Neuronal stem cell (in vitro differentiated cells): ENCODE data around the gene TANK.

ENCODE experiments used
- DNase-seq: peaks from one replicate; pipeline ENCODE4 v3.0.0-alpha.2; 2013; ENCODE audit warnings: low spot score
- H2AFZ ChIP-seq: one replicate; pipeline ENCODE4 v1.6.1; 2013; ENCODE audit warnings: mild to moderate bottlenecking, low read length, inconsistent platforms
- H2AK5ac ChIP-seq: 2 replicates; pipeline ENCODE4 v1.6.1; 2013; ENCODE audit warnings: low read depth, mild to moderate bottlenecking, inconsistent platforms, low read length, moderate library complexity, mixed read lengths
- H2BK120ac ChIP-seq: 2 replicates; pipeline ENCODE4 v1.6.1; 2013; ENCODE audit warnings: low read depth, mild to moderate bottlenecking, inconsistent platforms, low read length, moderate library complexity, mixed read lengths
- H2BK12ac ChIP-seq: one replicate; pipeline ENCODE4 v1.6.1; 2013; ENCODE audit warnings: low read length, inconsistent platforms
- H2BK15ac ChIP-seq: 2 replicates; pipeline ENCODE4 v1.6.1; 2013; ENCODE audit warnings: mild to moderate bottlenecking, low read length, inconsistent platforms, mixed read lengths
- H2BK5ac ChIP-seq: one replicate; pipeline ENCODE4 v1.6.1; 2013; ENCODE audit warnings: inconsistent platforms, mild to moderate bottlenecking, low read length, moderate library complexity
- H3K14ac ChIP-seq: one replicate; pipeline ENCODE4 v1.6.1; 2013; ENCODE audit warnings: low read length, inconsistent platforms
- H3K18ac ChIP-seq: 2 replicates; pipeline ENCODE4 v1.6.1; 2013; ENCODE audit warnings: low read length, inconsistent platforms
- H3K23ac ChIP-seq: 2 replicates; pipeline ENCODE4 v1.6.1; 2013; ENCODE audit warnings: low read depth, mild to moderate bottlenecking, mixed read lengths, low read length, inconsistent platforms; ENCODE audit not compliant: poor library complexity
- H3K27ac ChIP-seq: replicated peaks from 3 replicates; pipeline ENCODE4 v1.5.1; 2013; ENCODE audit warnings: low read length, inconsistent platforms
- H3K27me3 ChIP-seq, 3 experiments: 2 replicates each; pipeline ENCODE4 v1.6.1; 2013; ENCODE audit warnings: low read length in 3 of 3, mild to moderate bottlenecking in 2 of 3, inconsistent platforms in 1 of 3, low read depth in 1 of 3, mixed read lengths in 1 of 3, moderate library complexity in 1 of 3; ENCODE audit not compliant: control insufficient read depth in 3 of 3, insufficient read depth in 3 of 3
- H3K36me3 ChIP-seq, 2 donors: replicated peaks in 1 of 2; 2 replicates each; pipeline ENCODE4 v1.6.1; 2013; ENCODE audit warnings: low read length in 2 of 2; ENCODE audit not compliant: control insufficient read depth in 2 of 2, insufficient read depth in 2 of 2
- H3K4ac ChIP-seq: 2 replicates; pipeline ENCODE4 v1.6.1; 2013; ENCODE audit warnings: inconsistent platforms, mild to moderate bottlenecking, low read length, moderate library complexity
- H3K4me1 ChIP-seq, 2 donors: 1 replicate in 1 of 2; 2 replicates in 1 of 2; pipeline ENCODE4 v1.6.1; 2013; ENCODE audit warnings: low read length in 2 of 2, low read depth in 1 of 2; ENCODE audit not compliant: control insufficient read depth in 2 of 2, insufficient read depth in 1 of 2
- H3K4me2 ChIP-seq: one replicate; pipeline ENCODE4 v1.6.1; 2013; ENCODE audit warnings: mild to moderate bottlenecking, low read length, inconsistent platforms; ENCODE audit not compliant: insufficient read depth, poor library complexity, severe bottlenecking
- H3K4me3 ChIP-seq, 2 donors: 2 replicates each; pipeline ENCODE4 v1.5.1; 2013; ENCODE audit warnings: low read length in 2 of 2, mild to moderate bottlenecking in 2 of 2, inconsistent platforms in 1 of 2, moderate library complexity in 1 of 2
- H3K79me1 ChIP-seq: one replicate; pipeline ENCODE4 v1.6.1; 2013; ENCODE audit warnings: low read depth, mild to moderate bottlenecking, inconsistent platforms, low read length, moderate library complexity
- H3K9ac ChIP-seq: one replicate; pipeline ENCODE4 v1.6.1; 2013; ENCODE audit warnings: mild to moderate bottlenecking, low read depth, low read length, inconsistent platforms; ENCODE audit not compliant: poor library complexity
- H3K9me3 ChIP-seq, 2 donors: replicated peaks in 1 of 2; 2 replicates each; pipeline versions ENCODE3 to v1.6.1; 2013; ENCODE audit warnings: low read length in 2 of 2, mild to moderate bottlenecking in 2 of 2, inconsistent platforms in 1 of 2, low read depth in 1 of 2, mixed read lengths in 1 of 2, moderate library complexity in 1 of 2; ENCODE audit not compliant: control insufficient read depth in 2 of 2, insufficient read depth in 1 of 2
- H4K8ac ChIP-seq: one replicate; pipeline ENCODE4 v1.6.1; 2013; ENCODE audit warnings: low read depth, mild to moderate bottlenecking, inconsistent platforms, low read length, moderate library complexity
- H4K91ac ChIP-seq: one replicate; pipeline ENCODE4 v1.6.1; 2013; ENCODE audit warnings: low read length, low read depth, mild to moderate bottlenecking, inconsistent platforms; ENCODE audit not compliant: poor library complexity
- WGBS, 2 donors: extraction: QIAGEN DNeasy Blood & Tissue Kit; methylation state at CpG; one replicate each; pipeline ENCODE4 v1.1.7; 2013; ENCODE audit warnings: missing lambda C conversion rate in 2 of 2, mixed read lengths in 1 of 2; ENCODE audit not compliant: insufficient read length in 2 of 2, insufficient replicate concordance in 1 of 2; ENCODE audit errors: extremely low coverage in 2 of 2; 5-methylcytosine and 5-hydroxymethylcytosine counted together

The TANK gene

DNA sequence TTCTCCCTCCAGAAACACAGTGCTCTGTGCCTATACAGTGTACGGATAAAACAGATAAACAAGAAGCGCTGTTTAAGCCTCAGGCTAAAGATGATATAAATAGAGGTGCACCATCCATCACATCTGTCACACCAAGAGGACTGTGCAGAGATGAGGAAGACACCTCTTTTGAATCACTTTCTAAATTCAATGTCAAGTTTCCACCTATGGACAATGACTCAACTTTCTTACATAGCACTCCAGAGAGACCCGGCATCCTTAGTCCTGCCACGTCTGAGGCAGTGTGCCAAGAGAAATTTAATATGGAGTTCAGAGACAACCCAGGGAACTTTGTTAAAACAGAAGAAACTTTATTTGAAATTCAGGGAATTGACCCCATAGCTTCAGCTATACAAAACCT lies 70.7 kb downstream of the TANK start:
- DNase-seq, result no peak
- Histone ChIP-seq H3K4ac (no peak overlapping the region), H2BK12ac (no peak overlapping the region), H3K4me2 (no peak overlapping the region), H3K4me3 (no peak overlapping the region), H3K79me1 (no peaks in the 10 kb centered on the region), H2BK15ac (no peak overlapping the region), H4K8ac (no peak overlapping the region), H3K4me1 (no peaks in the 10 kb centered on the region), H3K14ac (no peak overlapping the region), H3K27ac (no peak overlapping the region), H2BK5ac (no peak overlapping the region), H3K9ac (peak overlapping the region; percentile 21), H2BK120ac (no peak overlapping the region), H2AK5ac (no peak overlapping the region), H3K36me3 (peaks cover 1 to 58% of the 10 kb centered on the region in 2 donors), H3K23ac (no peak overlapping the region), H3K9me3 (no peaks in the 10 kb centered on the region), H2AFZ (no peak overlapping the region), H4K91ac (no peak overlapping the region), H3K18ac (no peak overlapping the region), H3K27me3 (no peaks in the 10 kb centered on the region)
- no CpG with 5 or more reads among the region's 4 CpGs for WGBS, 2 donors

DNA sequence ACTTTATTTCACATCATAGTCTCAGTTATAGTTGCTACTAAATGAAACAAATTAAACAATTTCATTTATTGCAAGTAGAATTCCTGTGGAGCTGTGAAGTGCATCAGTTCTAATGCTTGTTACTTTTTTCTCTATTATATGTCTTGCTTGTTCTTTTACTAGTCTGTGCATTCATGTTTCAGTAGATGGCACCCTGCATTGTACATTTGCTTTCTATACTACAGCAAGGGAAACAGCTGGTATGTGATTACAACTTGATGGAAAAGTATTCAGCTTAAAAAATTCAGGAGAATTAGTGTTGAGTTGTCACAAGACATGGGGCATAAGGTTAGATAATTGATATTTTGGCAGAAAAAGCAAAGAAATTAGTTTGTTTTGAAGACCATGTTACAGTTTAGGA lies 72.3 kb downstream of the TANK start:
- H4K91ac ChIP-seq, result no peak overlapping the region
- no peaks in the 10 kb centered on the region for H3K9me3 ChIP-seq
- H3K27me3 ChIP-seq, result no peaks in the 10 kb centered on the region
- H2BK12ac ChIP-seq, result no peak overlapping the region
- H3K4me1 ChIP-seq, result peaks cover 0 to 7% of the 10 kb centered on the region in 2 donors
- no peak overlapping the region for H3K4me2 ChIP-seq
- H3K18ac ChIP-seq, result no peak overlapping the region
- no peak overlapping the region for H3K14ac ChIP-seq
- no peak overlapping the region for H2BK120ac ChIP-seq
- H4K8ac ChIP-seq, result no peak overlapping the region
- H2AFZ ChIP-seq, result no peak overlapping the region
- H2BK15ac ChIP-seq, result no peak overlapping the region
- H2BK5ac ChIP-seq, result no peak overlapping the region
- no peak for DNase-seq
- no peak overlapping the region for H3K4ac ChIP-seq
- no peaks in the 10 kb centered on the region for H3K79me1 ChIP-seq
- no peak overlapping the region for H3K9ac ChIP-seq
- no peak overlapping the region for H2AK5ac ChIP-seq
- H3K36me3 ChIP-seq, result peaks cover 1 to 52% of the 10 kb centered on the region in 2 donors
- H3K4me3 ChIP-seq, result no peak overlapping the region
- no peak overlapping the region for H3K27ac ChIP-seq
- H3K23ac ChIP-seq, result no peak overlapping the region

DNA sequence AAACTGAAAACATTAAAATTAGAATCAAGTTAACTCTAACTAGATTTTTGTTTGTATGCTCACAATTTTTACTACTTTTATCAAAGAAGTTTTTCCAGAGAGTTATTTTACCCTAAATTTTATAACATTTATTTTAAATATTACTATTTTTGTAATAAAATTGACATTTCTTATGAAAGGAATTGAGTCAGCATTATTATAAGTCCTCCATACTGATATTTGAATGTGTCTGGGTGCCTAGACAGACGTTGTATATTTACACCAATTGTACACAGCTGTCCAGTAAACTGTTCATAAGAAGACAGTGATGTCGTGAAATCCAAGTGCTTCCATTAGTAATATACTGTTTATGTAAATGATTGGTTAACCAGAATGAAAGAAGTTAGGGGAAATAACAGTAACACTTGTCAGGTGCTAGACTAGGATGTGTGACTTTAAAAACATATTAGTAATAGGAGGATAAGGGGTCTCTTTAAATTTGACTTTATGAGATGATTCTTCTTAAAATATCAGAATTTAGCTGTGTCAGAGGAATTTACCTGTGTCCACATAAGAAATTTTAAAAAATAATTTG lies 73.7 kb downstream of the TANK start:
- Histone ChIP-seq H2BK15ac (no peak overlapping the region), H3K4me1 (peaks cover 0 to 7% of the 10 kb centered on the region in 2 donors), H3K14ac (no peak overlapping the region), H2BK5ac (no peak overlapping the region), H2AFZ (no peak overlapping the region), H3K4ac (no peak overlapping the region), H3K36me3 (peaks cover 1 to 40% of the 10 kb centered on the region in 2 donors), H3K9me3 (no peaks in the 10 kb centered on the region), H2BK12ac (no peak overlapping the region), H4K91ac (no peak overlapping the region), H3K9ac (no peak overlapping the region), H3K4me2 (no peak overlapping the region), H3K27ac (no peak overlapping the region), H2BK120ac (no peak overlapping the region), H3K79me1 (no peaks in the 10 kb centered on the region), H3K4me3 (no peak overlapping the region), H2AK5ac (no peak overlapping the region), H3K18ac (no peak overlapping the region), H3K27me3 (no peaks in the 10 kb centered on the region), H4K8ac (no peak overlapping the region), H3K23ac (no peak overlapping the region)
- no peak for DNase-seq
- WGBS, 2 donors, result no CpG with 5 or more reads among the region's 2 CpGs

DNA sequence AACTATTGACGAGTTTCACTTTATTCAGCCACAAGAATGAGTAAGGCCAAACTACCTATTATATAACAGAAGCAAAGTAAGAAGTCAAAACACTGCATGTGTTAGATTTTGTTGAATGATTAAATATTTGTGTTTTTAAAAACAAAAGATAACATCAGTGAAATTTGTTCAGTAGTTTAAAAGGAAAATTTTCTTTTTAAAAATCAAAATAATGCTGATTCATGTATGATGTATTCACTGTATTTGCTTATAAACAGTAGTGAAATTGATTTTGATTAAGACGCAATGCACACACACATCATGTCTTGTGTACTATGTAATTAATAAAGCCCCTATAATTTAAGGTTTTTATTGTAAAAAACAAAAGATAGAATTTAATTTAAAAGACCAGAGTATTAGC lies 74.4 kb downstream of the TANK start:
- H3K27me3 ChIP-seq, result no peaks in the 10 kb centered on the region

More for the DNA sequence above, 74.4 kb downstream of the TANK start:
- no peak overlapping the region for H2AFZ ChIP-seq
- no peak overlapping the region for H3K4me3 ChIP-seq
- no peak overlapping the region for H3K14ac ChIP-seq
- no peak for DNase-seq
- no peaks in the 10 kb centered on the region for H3K79me1 ChIP-seq
- H3K18ac ChIP-seq, result no peak overlapping the region
- H3K9ac ChIP-seq, result no peak overlapping the region
- H3K4me1 ChIP-seq, result peaks cover 0 to 7% of the 10 kb centered on the region in 2 donors
- WGBS, 2 donors, result no CpG with 5 or more reads among the region's 2 CpGs
- H3K4ac ChIP-seq, result no peak overlapping the region
- H2AK5ac ChIP-seq, result no peak overlapping the region
- no peak overlapping the region for H2BK15ac ChIP-seq
- no peak overlapping the region for H4K8ac ChIP-seq
- H3K9me3 ChIP-seq, result no peaks in the 10 kb centered on the region
- no peak overlapping the region for H2BK12ac ChIP-seq
- no peak overlapping the region for H3K4me2 ChIP-seq
- no peak overlapping the region for H3K23ac ChIP-seq
- H4K91ac ChIP-seq, result no peak overlapping the region
- H3K36me3 ChIP-seq, result peaks cover 1 to 34% of the 10 kb centered on the region in 2 donors
- H3K27ac ChIP-seq, result no peak overlapping the region
- no peak overlapping the region for H2BK5ac ChIP-seq
- H2BK120ac ChIP-seq, result no peak overlapping the region
